GM23338 (cell line): ENCODE data around the gene CDKAL1. TPM values are rescaled to one million over a fixed set of nuclear protein-coding genes. Genes with fewer than 3 reads are reported as not detected.

Experiments
- ATAC-seq: fragments of 200-7000 bp; cut with Tn5 transposase; 3 replicates; pipeline ENCODE4 v1.9.1; 2020
- DNase-seq: peaks from one replicate; pipeline ENCODE4 v3.0.0-alpha.2; 2015; ENCODE audit warnings: low spot score
- H2AFZ ChIP-seq: fragments of 200-600 bp; sonication (generic); 2 replicates; pipeline ENCODE4 v1.8.0; 2016; ENCODE audit warnings: antibody characterized with exemption, mild to moderate bottlenecking, moderate library complexity
- H3F3A ChIP-seq: fragments of 200-600 bp; sonication (generic); replicated peaks from 2 replicates; pipeline ENCODE4 v1.8.0; 2017; ENCODE audit warnings: antibody characterized with exemption, mixed run types, low read depth
- H3K27ac ChIP-seq: fragments of 200-600 bp; sonication (generic); 2 replicates; pipeline ENCODE4 v1.6.1; 2016; ENCODE audit warnings: low read depth
- H3K27me3 ChIP-seq: fragments of 200-600 bp; sonication (generic); 2 replicates; pipeline ENCODE4 v1.8.0; 2016; ENCODE audit warnings: mild to moderate bottlenecking, mixed run types, moderate library complexity; ENCODE audit not compliant: insufficient read depth
- H3K36me3 ChIP-seq: fragments of 200-600 bp; sonication (generic); 2 replicates; pipeline ENCODE4 v1.8.0; 2016; ENCODE audit warnings: mild to moderate bottlenecking; ENCODE audit not compliant: insufficient read depth
- H3K4me1 ChIP-seq: fragments of 200-600 bp; sonication (generic); 2 replicates; pipeline ENCODE4 v1.8.0; 2016; ENCODE audit warnings: mild to moderate bottlenecking, moderate library complexity; ENCODE audit not compliant: insufficient read depth
- H3K4me2 ChIP-seq: fragments of 200-600 bp; sonication (generic); 2 replicates; pipeline ENCODE4 v1.7.1; 2017; ENCODE audit warnings: mixed run types
- H3K4me3 ChIP-seq: fragments of 200-600 bp; sonication (generic); 2 replicates; pipeline ENCODE4 v1.6.1; 2016; ENCODE audit warnings: mixed run types
- H3K79me2 ChIP-seq: fragments of 200-600 bp; sonication (generic); replicated peaks from 2 replicates; pipeline ENCODE4 v1.8.0; 2017; ENCODE audit warnings: mild to moderate bottlenecking; ENCODE audit not compliant: insufficient read depth
- H3K9me2 ChIP-seq: fragments of 200-600 bp; sonication (generic); 2 replicates; pipeline ENCODE4 v1.8.0; 2017; ENCODE audit not compliant: insufficient read depth
- H4K20me1 ChIP-seq: fragments of 200-600 bp; sonication (generic); replicated peaks from 2 replicates; pipeline ENCODE4 v1.8.0; 2017; ENCODE audit warnings: mild to moderate bottlenecking; ENCODE audit not compliant: insufficient read depth
- H3K27ac Mint-ChIP-seq: 2 replicates; pipeline ENCODE4 v1.8.0; 2020; ENCODE audit warnings: inconsistent platforms, mild to moderate bottlenecking, moderate library complexity, mixed read lengths
- H3K27me3 Mint-ChIP-seq: 3 replicates; pipeline ENCODE4 v1.8.0; 2022; ENCODE audit warnings: low read depth, mild to moderate bottlenecking, moderate library complexity, mixed read lengths, inconsistent platforms; ENCODE audit not compliant: insufficient read depth, poor library complexity
- H3K36me3 Mint-ChIP-seq: 3 replicates; pipeline ENCODE4 v1.8.0; 2021; ENCODE audit warnings: low read depth, mild to moderate bottlenecking, inconsistent platforms, moderate library complexity, mixed read lengths
- H3K4me1 Mint-ChIP-seq: 3 replicates; pipeline ENCODE4 v1.8.0; 2020; ENCODE audit warnings: mild to moderate bottlenecking, inconsistent platforms, mixed read lengths
- H3K4me3 Mint-ChIP-seq: 3 replicates; pipeline ENCODE4 v1.8.0; 2021; ENCODE audit warnings: moderate library complexity, mild to moderate bottlenecking, inconsistent platforms, mixed read lengths
- H3K9me3 Mint-ChIP-seq: 3 replicates; pipeline ENCODE4 v1.8.0; 2020; ENCODE audit warnings: moderate library complexity, mild to moderate bottlenecking, inconsistent platforms, mixed read lengths
- CREB1 ChIP-seq: fragments of 250-450 bp; sonication (Bioruptor Pico); IDR thresholded peaks from 2 replicates; pipeline ENCODE4 v1.5.0; 2020; ENCODE audit warnings: low read depth, mild to moderate bottlenecking, moderate library complexity
- EZH2 ChIP-seq: fragments of 200-600 bp; sonication (generic); IDR thresholded peaks from one replicate; pipeline ENCODE4 v1.8.0; 2017; ENCODE audit warnings: antibody characterized with exemption, mild to moderate bottlenecking, low read depth; ENCODE audit not compliant: unreplicated experiment
- EZH2phosphoT487 ChIP-seq: fragments of 200-600 bp; sonication (generic); IDR thresholded peaks from one replicate; pipeline ENCODE4 v1.8.1; 2018; ENCODE audit warnings: antibody characterized with exemption; ENCODE audit not compliant: unreplicated experiment
- JUNB ChIP-seq: IDR thresholded peaks from one replicate; pipeline ENCODE4 v1.6.1; 2016; ENCODE audit warnings: antibody characterized with exemption; ENCODE audit not compliant: unreplicated experiment
- NANOG ChIP-seq: IDR thresholded peaks from 2 replicates; pipeline ENCODE4 v1.6.1; 2016; ENCODE audit warnings: antibody characterized with exemption, borderline replicate concordance
- POLR2AphosphoS5 ChIP-seq: IDR thresholded peaks from 2 replicates; pipeline ENCODE4 v1.6.1; 2016; ENCODE audit warnings: antibody characterized with exemption, low read depth
- STAT1 ChIP-seq: IDR thresholded peaks from one replicate; pipeline ENCODE4 v1.6.1; 2016; ENCODE audit warnings: antibody characterized with exemption; ENCODE audit not compliant: unreplicated experiment
- ZNF114 ChIP-seq: fragments of 250-450 bp; sonication (Bioruptor Pico); IDR thresholded peaks from 2 replicates; pipeline ENCODE4 v1.5.0; 2020; ENCODE audit warnings: mild to moderate bottlenecking, moderate library complexity
- ZNF331 ChIP-seq: fragments of 250-450 bp; sonication (Bioruptor Pico); IDR thresholded peaks from 2 replicates; pipeline ENCODE4 v1.5.0; 2020; ENCODE audit warnings: low read depth, mild to moderate bottlenecking, moderate library complexity
- polyA plus RNA-seq: library from polyadenylated mRNA; unstranded; fragments of >200 nt; fragmentation: Nextera tagmentation; extraction: Ambion mirVana; gene quantifications from 2 replicates; pipeline ENCODE4 v1.2.1, GENCODE V29; 2016
- total RNA-seq: library from RNA; depleted of rRNA; stranded (reverse); fragments of >200 nt; shearing (Covaris generic); gene quantifications from 2 replicates; pipeline ENCODE4 v1.2.3, GENCODE V29; 2014
- TF ChIP-seq, protein P1 (sequence below): IDR thresholded peaks from one replicate; pipeline ENCODE4 v1.6.1; 2018; ENCODE audit warnings: antibody characterized with exemption; ENCODE audit not compliant: unreplicated experiment
- TF ChIP-seq, protein P2 (sequence below), 2 experiments: fragments of 200-600 bp in 1 of 2; sonication (generic) in 1 of 2; conservative IDR thresholded peaks; 2 replicates each; pipeline versions ENCODE4 v1.5.1 to v1.6.1; 2016 to 2017; ENCODE audit warnings: antibody characterized with exemption in 2 of 2, low read depth in 2 of 2, mild to moderate bottlenecking in 2 of 2, moderate library complexity in 1 of 2
- TF ChIP-seq, protein P3 (sequence below): fragments of 250-450 bp; sonication (Bioruptor Pico); IDR thresholded peaks from 2 replicates; pipeline ENCODE4 v1.5.0; 2020; ENCODE audit warnings: mild to moderate bottlenecking, moderate library complexity
- TF ChIP-seq, protein P4 (sequence below): IDR thresholded peaks from 2 replicates; pipeline ENCODE4 v1.6.1; 2016; ENCODE audit warnings: antibody characterized with exemption

CDKAL1 gene
- total and polyA plus RNA-seq, 2 experiments from 2014 or later, result 17.8 to 35.0 TPM

DNA sequence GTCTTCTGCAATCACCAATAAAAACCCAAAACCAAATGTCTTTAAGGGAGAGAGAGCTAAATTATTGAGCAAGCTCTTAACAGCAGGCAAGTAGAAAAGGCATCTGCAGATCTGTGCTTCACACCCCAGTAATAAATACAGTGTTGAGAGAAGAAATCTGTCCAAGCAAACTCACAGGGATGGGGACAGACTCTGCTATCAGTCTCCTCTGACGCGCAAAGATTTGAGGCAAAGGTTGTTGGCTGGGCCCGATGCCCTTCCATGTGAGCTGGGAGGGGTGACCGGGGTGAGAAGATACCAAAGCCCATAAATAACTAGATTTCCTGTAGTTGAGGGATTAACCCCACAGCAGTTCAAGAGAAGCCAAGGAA, 744.1 kb downstream of the CDKAL1 start:
- peaks cover 2% of the 10 kb centered on the region; the same call in 2 of the 3 replicates for H3K36me3 Mint-ChIP-seq
- Histone ChIP-seq H3K4me3 (no peak overlapping the region), H4K20me1 (no peaks in the 10 kb centered on the region), H3K27me3 (no peaks in the 10 kb centered on the region), H3K4me1 (peaks cover 14% of the 10 kb centered on the region), H3F3A (no peaks in the 10 kb centered on the region), H3K27ac (no peak overlapping the region), H3K4me2 (no peak overlapping the region), H2AFZ (peak overlapping the region; percentile 30; the same call in 1 of the 2 replicates), H3K79me2 (no peaks in the 10 kb centered on the region), H3K36me3 (no peaks in the 10 kb centered on the region), H3K9me2 (peaks cover 8% of the 10 kb centered on the region)
- no peak overlapping the region for H3K27ac Mint-ChIP-seq
- ATAC-seq (no peak), DNase-seq (no peak)
- peaks cover 2% of the 10 kb centered on the region for H3K27me3 Mint-ChIP-seq
- peaks cover 2% of the 10 kb centered on the region; the same call in 1 of the 3 replicates for H3K9me3 Mint-ChIP-seq
- no peak for TF ChIP-seq CREB1
- TF ChIP-seq EZH2, result no peak
- TF ChIP-seq ZNF114 (CRISPR knock-in tag), result no peak
- no peak for TF ChIP-seq POLR2AphosphoS5
- TF ChIP-seq JUNB, result no peak
- no peak for TF ChIP-seq STAT1
- TF ChIP-seq, protein P1, sequence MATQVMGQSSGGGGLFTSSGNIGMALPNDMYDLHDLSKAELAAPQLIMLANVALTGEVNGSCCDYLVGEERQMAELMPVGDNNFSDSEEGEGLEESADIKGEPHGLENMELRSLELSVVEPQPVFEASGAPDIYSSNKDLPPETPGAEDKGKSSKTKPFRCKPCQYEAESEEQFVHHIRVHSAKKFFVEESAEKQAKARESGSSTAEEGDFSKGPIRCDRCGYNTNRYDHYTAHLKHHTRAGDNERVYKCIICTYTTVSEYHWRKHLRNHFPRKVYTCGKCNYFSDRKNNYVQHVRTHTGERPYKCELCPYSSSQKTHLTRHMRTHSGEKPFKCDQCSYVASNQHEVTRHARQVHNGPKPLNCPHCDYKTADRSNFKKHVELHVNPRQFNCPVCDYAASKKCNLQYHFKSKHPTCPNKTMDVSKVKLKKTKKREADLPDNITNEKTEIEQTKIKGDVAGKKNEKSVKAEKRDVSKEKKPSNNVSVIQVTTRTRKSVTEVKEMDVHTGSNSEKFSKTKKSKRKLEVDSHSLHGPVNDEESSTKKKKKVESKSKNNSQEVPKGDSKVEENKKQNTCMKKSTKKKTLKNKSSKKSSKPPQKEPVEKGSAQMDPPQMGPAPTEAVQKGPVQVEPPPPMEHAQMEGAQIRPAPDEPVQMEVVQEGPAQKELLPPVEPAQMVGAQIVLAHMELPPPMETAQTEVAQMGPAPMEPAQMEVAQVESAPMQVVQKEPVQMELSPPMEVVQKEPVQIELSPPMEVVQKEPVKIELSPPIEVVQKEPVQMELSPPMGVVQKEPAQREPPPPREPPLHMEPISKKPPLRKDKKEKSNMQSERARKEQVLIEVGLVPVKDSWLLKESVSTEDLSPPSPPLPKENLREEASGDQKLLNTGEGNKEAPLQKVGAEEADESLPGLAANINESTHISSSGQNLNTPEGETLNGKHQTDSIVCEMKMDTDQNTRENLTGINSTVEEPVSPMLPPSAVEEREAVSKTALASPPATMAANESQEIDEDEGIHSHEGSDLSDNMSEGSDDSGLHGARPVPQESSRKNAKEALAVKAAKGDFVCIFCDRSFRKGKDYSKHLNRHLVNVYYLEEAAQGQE, result no peak
- TF ChIP-seq, protein P2, sequence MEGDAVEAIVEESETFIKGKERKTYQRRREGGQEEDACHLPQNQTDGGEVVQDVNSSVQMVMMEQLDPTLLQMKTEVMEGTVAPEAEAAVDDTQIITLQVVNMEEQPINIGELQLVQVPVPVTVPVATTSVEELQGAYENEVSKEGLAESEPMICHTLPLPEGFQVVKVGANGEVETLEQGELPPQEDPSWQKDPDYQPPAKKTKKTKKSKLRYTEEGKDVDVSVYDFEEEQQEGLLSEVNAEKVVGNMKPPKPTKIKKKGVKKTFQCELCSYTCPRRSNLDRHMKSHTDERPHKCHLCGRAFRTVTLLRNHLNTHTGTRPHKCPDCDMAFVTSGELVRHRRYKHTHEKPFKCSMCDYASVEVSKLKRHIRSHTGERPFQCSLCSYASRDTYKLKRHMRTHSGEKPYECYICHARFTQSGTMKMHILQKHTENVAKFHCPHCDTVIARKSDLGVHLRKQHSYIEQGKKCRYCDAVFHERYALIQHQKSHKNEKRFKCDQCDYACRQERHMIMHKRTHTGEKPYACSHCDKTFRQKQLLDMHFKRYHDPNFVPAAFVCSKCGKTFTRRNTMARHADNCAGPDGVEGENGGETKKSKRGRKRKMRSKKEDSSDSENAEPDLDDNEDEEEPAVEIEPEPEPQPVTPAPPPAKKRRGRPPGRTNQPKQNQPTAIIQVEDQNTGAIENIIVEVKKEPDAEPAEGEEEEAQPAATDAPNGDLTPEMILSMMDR (conservative IDR thresholded peaks at IDR 0.05; ENCODE audit: low read depth in 2 of 2), result no peak
- TF ChIP-seq NANOG, result no peak
- no peak for TF ChIP-seq EZH2phosphoT487
- TF ChIP-seq, protein P3, sequence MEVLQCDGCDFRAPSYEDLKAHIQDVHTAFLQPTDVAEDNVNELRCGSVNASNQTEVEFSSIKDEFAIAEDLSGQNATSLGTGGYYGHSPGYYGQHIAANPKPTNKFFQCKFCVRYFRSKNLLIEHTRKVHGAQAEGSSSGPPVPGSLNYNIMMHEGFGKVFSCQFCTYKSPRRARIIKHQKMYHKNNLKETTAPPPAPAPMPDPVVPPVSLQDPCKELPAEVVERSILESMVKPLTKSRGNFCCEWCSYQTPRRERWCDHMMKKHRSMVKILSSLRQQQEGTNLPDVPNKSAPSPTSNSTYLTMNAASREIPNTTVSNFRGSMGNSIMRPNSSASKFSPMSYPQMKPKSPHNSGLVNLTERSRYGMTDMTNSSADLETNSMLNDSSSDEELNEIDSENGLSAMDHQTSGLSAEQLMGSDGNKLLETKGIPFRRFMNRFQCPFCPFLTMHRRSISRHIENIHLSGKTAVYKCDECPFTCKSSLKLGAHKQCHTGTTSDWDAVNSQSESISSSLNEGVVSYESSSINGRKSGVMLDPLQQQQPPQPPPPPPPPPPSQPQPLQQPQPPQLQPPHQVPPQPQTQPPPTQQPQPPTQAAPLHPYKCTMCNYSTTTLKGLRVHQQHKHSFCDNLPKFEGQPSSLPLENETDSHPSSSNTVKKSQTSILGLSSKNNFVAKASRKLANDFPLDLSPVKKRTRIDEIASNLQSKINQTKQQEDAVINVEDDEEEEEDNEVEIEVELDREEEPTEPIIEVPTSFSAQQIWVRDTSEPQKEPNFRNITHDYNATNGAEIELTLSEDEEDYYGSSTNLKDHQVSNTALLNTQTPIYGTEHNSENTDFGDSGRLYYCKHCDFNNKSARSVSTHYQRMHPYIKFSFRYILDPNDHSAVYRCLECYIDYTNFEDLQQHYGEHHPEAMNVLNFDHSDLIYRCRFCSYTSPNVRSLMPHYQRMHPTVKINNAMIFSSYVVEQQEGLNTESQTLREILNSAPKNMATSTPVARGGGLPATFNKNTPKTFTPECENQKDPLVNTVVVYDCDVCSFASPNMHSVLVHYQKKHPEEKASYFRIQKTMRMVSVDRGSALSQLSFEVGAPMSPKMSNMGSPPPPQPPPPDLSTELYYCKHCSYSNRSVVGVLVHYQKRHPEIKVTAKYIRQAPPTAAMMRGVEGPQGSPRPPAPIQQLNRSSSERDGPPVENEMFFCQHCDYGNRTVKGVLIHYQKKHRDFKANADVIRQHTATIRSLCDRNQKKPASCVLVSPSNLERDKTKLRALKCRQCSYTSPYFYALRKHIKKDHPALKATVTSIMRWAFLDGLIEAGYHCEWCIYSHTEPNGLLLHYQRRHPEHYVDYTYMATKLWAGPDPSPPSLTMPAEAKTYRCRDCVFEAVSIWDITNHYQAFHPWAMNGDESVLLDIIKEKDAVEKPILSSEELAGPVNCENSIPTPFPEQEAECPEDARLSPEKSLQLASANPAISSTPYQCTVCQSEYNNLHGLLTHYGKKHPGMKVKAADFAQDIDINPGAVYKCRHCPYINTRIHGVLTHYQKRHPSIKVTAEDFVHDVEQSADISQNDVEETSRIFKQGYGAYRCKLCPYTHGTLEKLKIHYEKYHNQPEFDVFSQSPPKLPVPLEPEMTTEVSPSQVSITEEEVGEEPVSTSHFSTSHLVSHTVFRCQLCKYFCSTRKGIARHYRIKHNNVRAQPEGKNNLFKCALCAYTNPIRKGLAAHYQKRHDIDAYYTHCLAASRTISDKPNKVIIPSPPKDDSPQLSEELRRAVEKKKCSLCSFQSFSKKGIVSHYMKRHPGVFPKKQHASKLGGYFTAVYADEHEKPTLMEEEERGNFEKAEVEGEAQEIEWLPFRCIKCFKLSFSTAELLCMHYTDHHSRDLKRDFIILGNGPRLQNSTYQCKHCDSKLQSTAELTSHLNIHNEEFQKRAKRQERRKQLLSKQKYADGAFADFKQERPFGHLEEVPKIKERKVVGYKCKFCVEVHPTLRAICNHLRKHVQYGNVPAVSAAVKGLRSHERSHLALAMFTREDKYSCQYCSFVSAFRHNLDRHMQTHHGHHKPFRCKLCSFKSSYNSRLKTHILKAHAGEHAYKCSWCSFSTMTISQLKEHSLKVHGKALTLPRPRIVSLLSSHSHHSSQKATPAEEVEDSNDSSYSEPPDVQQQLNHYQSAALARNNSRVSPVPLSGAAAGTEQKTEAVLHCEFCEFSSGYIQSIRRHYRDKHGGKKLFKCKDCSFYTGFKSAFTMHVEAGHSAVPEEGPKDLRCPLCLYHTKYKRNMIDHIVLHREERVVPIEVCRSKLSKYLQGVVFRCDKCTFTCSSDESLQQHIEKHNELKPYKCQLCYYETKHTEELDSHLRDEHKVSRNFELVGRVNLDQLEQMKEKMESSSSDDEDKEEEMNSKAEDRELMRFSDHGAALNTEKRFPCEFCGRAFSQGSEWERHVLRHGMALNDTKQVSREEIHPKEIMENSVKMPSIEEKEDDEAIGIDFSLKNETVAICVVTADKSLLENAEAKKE (CRISPR knock-in tag), result no peak
- TF ChIP-seq, protein P4, sequence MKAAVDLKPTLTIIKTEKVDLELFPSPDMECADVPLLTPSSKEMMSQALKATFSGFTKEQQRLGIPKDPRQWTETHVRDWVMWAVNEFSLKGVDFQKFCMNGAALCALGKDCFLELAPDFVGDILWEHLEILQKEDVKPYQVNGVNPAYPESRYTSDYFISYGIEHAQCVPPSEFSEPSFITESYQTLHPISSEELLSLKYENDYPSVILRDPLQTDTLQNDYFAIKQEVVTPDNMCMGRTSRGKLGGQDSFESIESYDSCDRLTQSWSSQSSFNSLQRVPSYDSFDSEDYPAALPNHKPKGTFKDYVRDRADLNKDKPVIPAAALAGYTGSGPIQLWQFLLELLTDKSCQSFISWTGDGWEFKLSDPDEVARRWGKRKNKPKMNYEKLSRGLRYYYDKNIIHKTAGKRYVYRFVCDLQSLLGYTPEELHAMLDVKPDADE, result no peak
- no peak for TF ChIP-seq ZNF331 (CRISPR knock-in tag)
- H3K4me3 Mint-ChIP-seq, result no peak overlapping the region
- H3K4me1 Mint-ChIP-seq, result peaks cover 27% of the 10 kb centered on the region
